Activated T-cell treated with anti-CD3 and anti-CD28 coated beads, Interleukin-2, amount 50 U/mL, for 72 hours (primary cell): ENCODE results near the gene TLR5. TPM values are rescaled to one million over a fixed set of nuclear protein-coding genes. Genes with fewer than 3 reads are reported as not detected.

Source experiments
- ATAC-seq, 2 donors: fragments of 150-1000 bp; cut with Tn5 transposase; replicated peaks in 1 of 2; 2 replicates each; pipeline ENCODE4 v1.10.0; 2021; ENCODE audit warnings: moderate library complexity in 2 of 2, mild to moderate bottlenecking in 1 of 2
- DNase-seq, 2 donors: peaks; one replicate each; pipeline ENCODE4 v3.0.0; 2021 to 2022; ENCODE audit warnings: mixed read lengths in 1 of 2
- H3K27ac Mint-ChIP-seq: one replicate; pipeline ENCODE4 v1.8.0; 2022; ENCODE audit warnings: mild to moderate bottlenecking, moderate library complexity, mixed read lengths
- H3K27me3 Mint-ChIP-seq: one replicate; pipeline ENCODE4 v1.8.0; 2022; ENCODE audit warnings: low read depth, mixed read lengths
- H3K36me3 Mint-ChIP-seq, 2 donors: one replicate each; pipeline ENCODE4 v1.8.0; 2022; ENCODE audit warnings: mixed read lengths in 2 of 2, mild to moderate bottlenecking in 1 of 2; ENCODE audit not compliant: insufficient read depth in 2 of 2
- H3K4me1 Mint-ChIP-seq: one replicate; pipeline ENCODE4 v1.8.0; 2022; ENCODE audit warnings: low read depth, mixed read lengths
- H3K4me3 Mint-ChIP-seq, 2 donors: one replicate each; pipeline ENCODE4 v1.8.0; 2022; ENCODE audit warnings: mild to moderate bottlenecking in 2 of 2, mixed read lengths in 2 of 2, moderate library complexity in 2 of 2
- H3K9me3 Mint-ChIP-seq, 2 donors: one replicate each; pipeline ENCODE4 v1.8.0; 2022; ENCODE audit warnings: mixed read lengths in 2 of 2
- total RNA-seq, 2 donors: library from RNA; stranded (reverse); gene quantifications; one replicate each; pipeline ENCODE4 v1.2.3, GENCODE V29; 2022

The TLR5 gene
- total RNA-seq, 2 donors from 2014 or later, result 0.60 to 1.4 TPM

GRCh38 chr1:223067914-223068313 is 75.1 kb downstream of the TLR5 start:
- H3K4me3 Mint-ChIP-seq, result no peak overlapping the region
- DNase-seq, result no peak
- H3K27ac Mint-ChIP-seq, result no peak overlapping the region
- no peaks in the 10 kb centered on the region for H3K9me3 Mint-ChIP-seq
- H3K36me3 Mint-ChIP-seq, result no peaks in the 10 kb centered on the region
- ATAC-seq, result no peak
- H3K27me3 Mint-ChIP-seq, result no peaks in the 10 kb centered on the region
- H3K4me1 Mint-ChIP-seq, result no peaks in the 10 kb centered on the region

- Mint-ChIP-seq H3K27ac (no peak overlapping the region), H3K27me3 (no peaks in the 10 kb centered on the region), H3K9me3 (no peaks in the 10 kb centered on the region), H3K36me3 (no peaks in the 10 kb centered on the region), H3K4me1 (no peaks in the 10 kb centered on the region), H3K4me3 (no peak overlapping the region)
- DNase-seq (no peak), ATAC-seq (no peak)
These were observed 76.6 kb downstream of the TLR5 start for GRCh38 chr1:223066415-223066814.

- DNase-seq, result no peak
- no peaks in the 10 kb centered on the region for H3K9me3 Mint-ChIP-seq
- ATAC-seq, result no peak
- H3K27me3 Mint-ChIP-seq, result peaks cover 10% of the 10 kb centered on the region
- H3K27ac Mint-ChIP-seq, result no peak overlapping the region
- no peak overlapping the region for H3K4me3 Mint-ChIP-seq
- H3K36me3 Mint-ChIP-seq, result no peaks in the 10 kb centered on the region
- no peaks in the 10 kb centered on the region for H3K4me1 Mint-ChIP-seq
These were observed 80.9 kb downstream of the TLR5 start for GRCh38 chr1:223062177-223062576.

GRCh38 chr1:223059526-223059925 is 83.5 kb downstream of the TLR5 start:
- Mint-ChIP-seq H3K9me3 (no peaks in the 10 kb centered on the region), H3K27me3 (peaks cover 10% of the 10 kb centered on the region), H3K27ac (no peak overlapping the region), H3K4me1 (no peaks in the 10 kb centered on the region), H3K4me3 (no peak overlapping the region), H3K36me3 (no peaks in the 10 kb centered on the region)
- DNase-seq (no peak), ATAC-seq (no peak)

Other genes with a start within 250 kb of the TLR5 start
- gene SUSD4, start 220.9 kb upstream of the TLR5 start, total RNA-seq, result 1 to 10 TPM in 1 of 2 donors, under 1 TPM in 1; 0.58 to 1.1 TPM